HCT116 (cell line): ENCODE results near the gene ADCY10. TPM values are rescaled to one million over a fixed set of nuclear protein-coding genes. Genes with fewer than 3 reads are reported as not detected.

Source experiments
- ATAC-seq: fragments of 200-7000 bp; cut with Tn5 transposase; 2 replicates; pipeline ENCODE4 v1.9.1; 2020; ENCODE audit warnings: mild to moderate bottlenecking, moderate library complexity
- BruUV-seq: library from RNA; stranded (reverse); fragments of 400-500 nt; replicated peaks from 2 replicates; lab custom pipeline; 2021; lab: Mats Ljungman, UMichigan
- CTCF ChIA-PET: fragments of 300-600 bp; sonication (Branson Sonifier 250); formaldehyde crosslinking; loops from one replicate; lab custom pipeline; 2021; ENCODE audit warnings: antibody characterized with exemption; lab: Charles Lee
- POLR2A ChIA-PET: fragments of 300-600, 350-600 bp; sonication (Branson Sonifier 250); formaldehyde crosslinking; loops from one replicate; lab custom pipeline; 2021; ENCODE audit warnings: antibody characterized with exemption; lab: Charles Lee
- RAD21 ChIA-PET, 2 experiments: fragments of 300-600 bp; sonication (Branson Sonifier 250); formaldehyde crosslinking; loops; one replicate each; lab custom pipeline; 2023; ENCODE audit warnings: low total read pairs in 2 of 2; ENCODE audit not compliant: uncharacterized antibody in 2 of 2, unreplicated experiment in 2 of 2, low non-redundant PET in 1 of 2; lab: Charles Lee
- DNase-seq: peaks from one replicate; pipeline ENCODE4 v3.0.0-alpha.2; 2010; ENCODE audit warnings: low read depth, low spot score
- H2AFZ ChIP-seq: fragments of 200-600 bp; shearing (Covaris generic), sonication (generic); 2 replicates; pipeline ENCODE4 v1.6.1; 2017; ENCODE audit warnings: low read depth, mixed run types, mixed read lengths, antibody characterized with exemption, low read length; ENCODE audit not compliant: poor library complexity, severe bottlenecking
- H3K27ac ChIP-seq: 2 replicates; pipeline ENCODE4 v1.5.1; 2012; ENCODE audit warnings: low read depth, low read length
- H3K27me3 ChIP-seq: fragments of 200-600 bp; sonication (generic); 2 replicates; pipeline ENCODE4 v1.6.1; 2016; ENCODE audit warnings: mixed run types, low read length, mixed read lengths; ENCODE audit not compliant: insufficient read depth
- H3K36me3 ChIP-seq, 2 experiments: fragments of 200-500 bp in 1 of 2; fragments of 200-600 bp in 1 of 2; sonication (Bioruptor generic) in 1 of 2; sonication (generic) in 1 of 2; 2 replicates each; pipeline versions ENCODE4 v1.5.1 to v1.6.1; 2014 to 2016; ENCODE audit warnings: low read length in 2 of 2, inconsistent platforms in 1 of 2, mixed read lengths in 1 of 2, mixed run types in 1 of 2; ENCODE audit not compliant: insufficient read depth in 2 of 2, control insufficient read depth in 1 of 2
- H3K4me1 ChIP-seq, 2 experiments: fragments of 200-600 bp in 1 of 2; sonication (generic) in 1 of 2; 2 replicates each; pipeline versions ENCODE4 v1.5.1 to v1.6.1; 2012 to 2017; ENCODE audit warnings: low read length in 2 of 2, inconsistent platforms in 1 of 2, mild to moderate bottlenecking in 1 of 2, mixed read lengths in 1 of 2, mixed run types in 1 of 2, moderate library complexity in 1 of 2; ENCODE audit not compliant: insufficient read depth in 2 of 2, control insufficient read depth in 1 of 2
- H3K4me2 ChIP-seq: fragments of 200-600 bp; sonication (generic); 2 replicates; pipeline ENCODE4 v1.6.1; 2017; ENCODE audit warnings: mixed run types, low read length, mixed read lengths
- H3K4me3 ChIP-seq, 2 experiments: fragments of 200-600 bp in 1 of 2; sonication (generic) in 1 of 2; replicated peaks in 1 of 2; 2 replicates each; pipeline ENCODE4 v1.5.1; 2011 to 2016; ENCODE audit warnings: low read length in 2 of 2, control low read depth in 1 of 2, low read depth in 1 of 2, mild to moderate bottlenecking in 1 of 2, mixed read lengths in 1 of 2, mixed run types in 1 of 2
- H3K79me2 ChIP-seq: fragments of 200-600 bp; sonication (generic); 2 replicates; pipeline ENCODE4 v1.6.1; 2017; ENCODE audit warnings: mild to moderate bottlenecking, mixed run types, low read length, moderate library complexity, mixed read lengths; ENCODE audit not compliant: insufficient read depth
- H3K9ac ChIP-seq: fragments of 200-600 bp; sonication (generic); 2 replicates; pipeline ENCODE4 v1.6.1; 2016; ENCODE audit warnings: low read length, mixed read lengths
- H3K9me2 ChIP-seq: fragments of 200-600 bp; sonication (generic), shearing (Covaris generic); 2 replicates; pipeline ENCODE4 v1.6.1; 2017; ENCODE audit warnings: mixed run types, mild to moderate bottlenecking, moderate library complexity; ENCODE audit not compliant: insufficient read depth
- H3K9me3 ChIP-seq, 2 experiments: fragments of 200-500 bp in 1 of 2; fragments of 200-600 bp in 1 of 2; sonication (Bioruptor generic) in 1 of 2; sonication (generic) in 1 of 2; 2 replicates each; pipeline ENCODE4 v1.6.1; 2014 to 2017; ENCODE audit warnings: low read length in 2 of 2, mixed read lengths in 2 of 2, inconsistent platforms in 1 of 2, low read depth in 1 of 2, mild to moderate bottlenecking in 1 of 2, mixed run types in 1 of 2, moderate library complexity in 1 of 2; ENCODE audit not compliant: control insufficient read depth in 1 of 2, insufficient read depth in 1 of 2
- H4K20me1 ChIP-seq: fragments of 200-600 bp; sonication (generic), shearing (Covaris generic); 2 replicates; pipeline ENCODE4 v1.6.1; 2017; ENCODE audit warnings: mixed run types, mild to moderate bottlenecking, moderate library complexity; ENCODE audit not compliant: insufficient read depth
- ATF3 ChIP-seq: IDR thresholded peaks from 2 replicates; pipeline ENCODE4 v1.6.1; 2012
- CEBPB ChIP-seq: IDR thresholded peaks from 2 replicates; pipeline ENCODE4 v1.6.1; 2012; ENCODE audit warnings: low read depth
- CTCF ChIP-seq, 3 experiments: fragments of 200-600 bp in 1 of 3; sonication (generic) in 1 of 3; IDR thresholded peaks in 2 of 3; conservative IDR thresholded peaks in 1 of 3; 2 replicates each; pipeline ENCODE4 v1.5.1; 2012 to 2017; ENCODE audit warnings: low read depth in 2 of 3, low read length in 2 of 3, antibody characterized with exemption in 1 of 3, borderline replicate concordance in 1 of 3, control low read depth in 1 of 3, mild to moderate bottlenecking in 1 of 3, mixed read lengths in 1 of 3, mixed run types in 1 of 3, moderate library complexity in 1 of 3; ENCODE audit not compliant: insufficient read depth in 1 of 3
- EGR1 ChIP-seq: IDR thresholded peaks from 2 replicates; pipeline ENCODE4 v1.6.1; 2012; ENCODE audit warnings: low read depth
- ELF1 ChIP-seq: IDR thresholded peaks from 2 replicates; pipeline ENCODE4 v1.6.1; 2012; ENCODE audit warnings: low read depth, borderline replicate concordance
- EZH2 ChIP-seq: fragments of 200-600 bp; sonication (generic); IDR thresholded peaks from 2 replicates; pipeline ENCODE4 v1.6.1; 2017; ENCODE audit warnings: antibody characterized with exemption, mixed run types
- EZH2phosphoT487 ChIP-seq: fragments of 200-600 bp; IDR thresholded peaks from 2 replicates; pipeline ENCODE4 v1.6.1; 2018; ENCODE audit warnings: antibody characterized with exemption, borderline replicate concordance
- FOSL1 ChIP-seq: IDR thresholded peaks from 2 replicates; pipeline ENCODE4 v1.6.1; 2012; ENCODE audit warnings: low read depth
- POLR2A ChIP-seq: IDR thresholded peaks from 2 replicates; pipeline ENCODE4 v1.7.0; 2011; ENCODE audit warnings: borderline replicate concordance; ENCODE audit not compliant: insufficient read depth, insufficient read length; ENCODE audit errors: extremely low read depth
- POLR2AphosphoS5 ChIP-seq: IDR thresholded peaks from 2 replicates; pipeline ENCODE4 v1.6.1; 2011; ENCODE audit warnings: mild to moderate bottlenecking, low read depth, low read length, moderate library complexity
- SRF ChIP-seq: IDR thresholded peaks from 2 replicates; pipeline ENCODE4 v1.6.1; 2012; ENCODE audit warnings: low read depth
- ZBTB33 ChIP-seq: IDR thresholded peaks from 2 replicates; pipeline ENCODE4 v1.6.1; 2011; ENCODE audit warnings: mild to moderate bottlenecking, low read length, moderate library complexity; ENCODE audit not compliant: insufficient replicate concordance; ENCODE audit errors: extremely low read depth
- ZFX ChIP-seq: fragments of 450-650 bp; IDR thresholded peaks from 2 replicates; pipeline ENCODE4 v1.6.1; 2017
- ZNF274 ChIP-seq: fragments of 200-500 bp; sonication (Bioruptor generic); IDR thresholded peaks from 2 replicates; pipeline ENCODE4 v1.6.1; 2014; ENCODE audit warnings: mild to moderate bottlenecking, low read depth, low read length, inconsistent platforms
- intact Hi-C: fragments of 100-400 bp; cut with micrococcal nuclease; formaldehyde crosslinking; loops from 2 replicates; pipeline ENCODE4 v1.10.0; 2022
- total RNA-seq: library from RNA; stranded (reverse); gene quantifications from one replicate; pipeline ENCODE4 v1.2.1, GENCODE V29; 2021; ENCODE audit not compliant: unreplicated experiment

The ADCY10 gene
- total RNA-seq, 1 experiment from 2014 or later, result 0.30 TPM

GRCh38 chr1:167923324-167924056, 9.6 kb upstream of the ADCY10 start:
- Histone ChIP-seq H3K4me3 (no peak overlapping the region), H3K9me3 (no peaks in the 10 kb centered on the region), H4K20me1 (no peaks in the 10 kb centered on the region), H3K36me3 (no peaks in the 10 kb centered on the region), H3K27ac (no peak overlapping the region), H3K9ac (no peak overlapping the region), H3K79me2 (0 out of 2 replicates have a peak, but pooled peaks cover 2% of the 10 kb centered on the region), H3K4me2 (peak overlapping the region; percentile 10; the same call in 1 of the 2 replicates), H3K27me3 (no peaks in the 10 kb centered on the region), H2AFZ (no peak overlapping the region), H3K4me1 (peaks cover 0 to 15% of the 10 kb centered on the region in 2 experiments; a peak in 2 of 4 replicates), H3K9me2 (no peaks in the 10 kb centered on the region)
- CTCF ChIA-PET, result no interaction called here
- POLR2A ChIA-PET, result interaction anchor here (1.8 kb wide), 1 partner anchor 13 kb away, joined by 6 read pairs; the partner anchor contains the start of genes DCAF6 and MPC2
- intact Hi-C loops, result no loop called here
- TF ChIP-seq POLR2AphosphoS5, result no peak
- TF ChIP-seq EZH2phosphoT487, result no peak
- TF ChIP-seq SRF, result no peak
- TF ChIP-seq EGR1, result no peak
- no peak for TF ChIP-seq ZNF274
- no peak for TF ChIP-seq ELF1
- no peak for TF ChIP-seq ATF3
- no peak for TF ChIP-seq ZBTB33
- TF ChIP-seq CTCF (IDR thresholded peaks at IDR 0.05 in 2 of 3, conservative IDR thresholded peaks at IDR 0.05 in 1 of 3; ENCODE audit: borderline replicate concordance in 1 of 3, insufficient read depth in 1 of 3, low read depth in 2 of 3, low read length in 2 of 3), result no peak
- no peak for TF ChIP-seq POLR2A
- no peak for TF ChIP-seq CEBPB
- no peak for TF ChIP-seq EZH2
- no peak for TF ChIP-seq ZFX
- no peak for TF ChIP-seq FOSL1
- RAD21 ChIA-PET, result no interaction called here
- no TSS peak for BruUV-seq
- DNase-seq, result no peak
- no peak for ATAC-seq
